GM23338 (cell line): ENCODE data around the gene IQCM. TPM values are rescaled to one million over a fixed set of nuclear protein-coding genes. Genes with fewer than 3 reads are reported as not detected.

ENCODE experiments used
- ATAC-seq: fragments of 200-7000 bp; cut with Tn5 transposase; 3 replicates; pipeline ENCODE4 v1.9.1; 2020
- DNase-seq: peaks from one replicate; pipeline ENCODE4 v3.0.0-alpha.2; 2015; ENCODE audit warnings: low spot score
- H2AFZ ChIP-seq: fragments of 200-600 bp; sonication (generic); 2 replicates; pipeline ENCODE4 v1.8.0; 2016; ENCODE audit warnings: antibody characterized with exemption, mild to moderate bottlenecking, moderate library complexity
- H3F3A ChIP-seq: fragments of 200-600 bp; sonication (generic); replicated peaks from 2 replicates; pipeline ENCODE4 v1.8.0; 2017; ENCODE audit warnings: antibody characterized with exemption, mixed run types, low read depth
- H3K27ac ChIP-seq: fragments of 200-600 bp; sonication (generic); 2 replicates; pipeline ENCODE4 v1.6.1; 2016; ENCODE audit warnings: low read depth
- H3K27me3 ChIP-seq: fragments of 200-600 bp; sonication (generic); 2 replicates; pipeline ENCODE4 v1.8.0; 2016; ENCODE audit warnings: mild to moderate bottlenecking, mixed run types, moderate library complexity; ENCODE audit not compliant: insufficient read depth
- H3K36me3 ChIP-seq: fragments of 200-600 bp; sonication (generic); 2 replicates; pipeline ENCODE4 v1.8.0; 2016; ENCODE audit warnings: mild to moderate bottlenecking; ENCODE audit not compliant: insufficient read depth
- H3K4me1 ChIP-seq: fragments of 200-600 bp; sonication (generic); 2 replicates; pipeline ENCODE4 v1.8.0; 2016; ENCODE audit warnings: mild to moderate bottlenecking, moderate library complexity; ENCODE audit not compliant: insufficient read depth
- H3K4me2 ChIP-seq: fragments of 200-600 bp; sonication (generic); 2 replicates; pipeline ENCODE4 v1.7.1; 2017; ENCODE audit warnings: mixed run types
- H3K4me3 ChIP-seq: fragments of 200-600 bp; sonication (generic); 2 replicates; pipeline ENCODE4 v1.6.1; 2016; ENCODE audit warnings: mixed run types
- H3K79me2 ChIP-seq: fragments of 200-600 bp; sonication (generic); replicated peaks from 2 replicates; pipeline ENCODE4 v1.8.0; 2017; ENCODE audit warnings: mild to moderate bottlenecking; ENCODE audit not compliant: insufficient read depth
- H3K9me2 ChIP-seq: fragments of 200-600 bp; sonication (generic); 2 replicates; pipeline ENCODE4 v1.8.0; 2017; ENCODE audit not compliant: insufficient read depth
- H4K20me1 ChIP-seq: fragments of 200-600 bp; sonication (generic); replicated peaks from 2 replicates; pipeline ENCODE4 v1.8.0; 2017; ENCODE audit warnings: mild to moderate bottlenecking; ENCODE audit not compliant: insufficient read depth
- H3K27ac Mint-ChIP-seq: 2 replicates; pipeline ENCODE4 v1.8.0; 2020; ENCODE audit warnings: inconsistent platforms, mild to moderate bottlenecking, moderate library complexity, mixed read lengths
- H3K27me3 Mint-ChIP-seq: 3 replicates; pipeline ENCODE4 v1.8.0; 2022; ENCODE audit warnings: low read depth, mild to moderate bottlenecking, moderate library complexity, mixed read lengths, inconsistent platforms; ENCODE audit not compliant: insufficient read depth, poor library complexity
- H3K36me3 Mint-ChIP-seq: 3 replicates; pipeline ENCODE4 v1.8.0; 2021; ENCODE audit warnings: low read depth, mild to moderate bottlenecking, inconsistent platforms, moderate library complexity, mixed read lengths
- H3K4me1 Mint-ChIP-seq: 3 replicates; pipeline ENCODE4 v1.8.0; 2020; ENCODE audit warnings: mild to moderate bottlenecking, inconsistent platforms, mixed read lengths
- H3K4me3 Mint-ChIP-seq: 3 replicates; pipeline ENCODE4 v1.8.0; 2021; ENCODE audit warnings: moderate library complexity, mild to moderate bottlenecking, inconsistent platforms, mixed read lengths
- H3K9me3 Mint-ChIP-seq: 3 replicates; pipeline ENCODE4 v1.8.0; 2020; ENCODE audit warnings: moderate library complexity, mild to moderate bottlenecking, inconsistent platforms, mixed read lengths
- CREB1 ChIP-seq: fragments of 250-450 bp; sonication (Bioruptor Pico); IDR thresholded peaks from 2 replicates; pipeline ENCODE4 v1.5.0; 2020; ENCODE audit warnings: low read depth, mild to moderate bottlenecking, moderate library complexity
- EZH2 ChIP-seq: fragments of 200-600 bp; sonication (generic); IDR thresholded peaks from one replicate; pipeline ENCODE4 v1.8.0; 2017; ENCODE audit warnings: antibody characterized with exemption, mild to moderate bottlenecking, low read depth; ENCODE audit not compliant: unreplicated experiment
- EZH2phosphoT487 ChIP-seq: fragments of 200-600 bp; sonication (generic); IDR thresholded peaks from one replicate; pipeline ENCODE4 v1.8.1; 2018; ENCODE audit warnings: antibody characterized with exemption; ENCODE audit not compliant: unreplicated experiment
- JUNB ChIP-seq: IDR thresholded peaks from one replicate; pipeline ENCODE4 v1.6.1; 2016; ENCODE audit warnings: antibody characterized with exemption; ENCODE audit not compliant: unreplicated experiment
- NANOG ChIP-seq: IDR thresholded peaks from 2 replicates; pipeline ENCODE4 v1.6.1; 2016; ENCODE audit warnings: antibody characterized with exemption, borderline replicate concordance
- POLR2AphosphoS5 ChIP-seq: IDR thresholded peaks from 2 replicates; pipeline ENCODE4 v1.6.1; 2016; ENCODE audit warnings: antibody characterized with exemption, low read depth
- STAT1 ChIP-seq: IDR thresholded peaks from one replicate; pipeline ENCODE4 v1.6.1; 2016; ENCODE audit warnings: antibody characterized with exemption; ENCODE audit not compliant: unreplicated experiment
- ZNF114 ChIP-seq: fragments of 250-450 bp; sonication (Bioruptor Pico); IDR thresholded peaks from 2 replicates; pipeline ENCODE4 v1.5.0; 2020; ENCODE audit warnings: mild to moderate bottlenecking, moderate library complexity
- ZNF331 ChIP-seq: fragments of 250-450 bp; sonication (Bioruptor Pico); IDR thresholded peaks from 2 replicates; pipeline ENCODE4 v1.5.0; 2020; ENCODE audit warnings: low read depth, mild to moderate bottlenecking, moderate library complexity
- ZNF462 ChIP-seq: fragments of 250-450 bp; sonication (Bioruptor Pico); IDR thresholded peaks from 2 replicates; pipeline ENCODE4 v1.5.0; 2020; ENCODE audit warnings: mild to moderate bottlenecking, moderate library complexity
- polyA plus RNA-seq: library from polyadenylated mRNA; unstranded; fragments of >200 nt; fragmentation: Nextera tagmentation; extraction: Ambion mirVana; gene quantifications from 2 replicates; pipeline ENCODE4 v1.2.1, GENCODE V29; 2016
- total RNA-seq: library from RNA; depleted of rRNA; stranded (reverse); fragments of >200 nt; shearing (Covaris generic); gene quantifications from 2 replicates; pipeline ENCODE4 v1.2.3, GENCODE V29; 2014
- TF ChIP-seq, protein P1 (sequence below): IDR thresholded peaks from 2 replicates; pipeline ENCODE4 v1.6.1; 2016; ENCODE audit warnings: antibody characterized with exemption
- TF ChIP-seq, protein P2 (sequence below), 2 experiments: fragments of 200-600 bp in 1 of 2; sonication (generic) in 1 of 2; conservative IDR thresholded peaks; 2 replicates each; pipeline versions ENCODE4 v1.5.1 to v1.6.1; 2016 to 2017; ENCODE audit warnings: antibody characterized with exemption in 2 of 2, low read depth in 2 of 2, mild to moderate bottlenecking in 2 of 2, moderate library complexity in 1 of 2

IQCM gene
- total and polyA plus RNA-seq, 2 experiments from 2014 or later: not detected

- TF ChIP-seq, protein P1, sequence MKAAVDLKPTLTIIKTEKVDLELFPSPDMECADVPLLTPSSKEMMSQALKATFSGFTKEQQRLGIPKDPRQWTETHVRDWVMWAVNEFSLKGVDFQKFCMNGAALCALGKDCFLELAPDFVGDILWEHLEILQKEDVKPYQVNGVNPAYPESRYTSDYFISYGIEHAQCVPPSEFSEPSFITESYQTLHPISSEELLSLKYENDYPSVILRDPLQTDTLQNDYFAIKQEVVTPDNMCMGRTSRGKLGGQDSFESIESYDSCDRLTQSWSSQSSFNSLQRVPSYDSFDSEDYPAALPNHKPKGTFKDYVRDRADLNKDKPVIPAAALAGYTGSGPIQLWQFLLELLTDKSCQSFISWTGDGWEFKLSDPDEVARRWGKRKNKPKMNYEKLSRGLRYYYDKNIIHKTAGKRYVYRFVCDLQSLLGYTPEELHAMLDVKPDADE: no peak
- TF ChIP-seq CREB1 (CRISPR knock-in tag) (no peak), NANOG (no peak), STAT1 (no peak), POLR2AphosphoS5 (no peak), JUNB (no peak)
Measured at GRCh38 chr4:149706942-149707341, 108.7 kb downstream of the IQCM start (continued).

DNA sequence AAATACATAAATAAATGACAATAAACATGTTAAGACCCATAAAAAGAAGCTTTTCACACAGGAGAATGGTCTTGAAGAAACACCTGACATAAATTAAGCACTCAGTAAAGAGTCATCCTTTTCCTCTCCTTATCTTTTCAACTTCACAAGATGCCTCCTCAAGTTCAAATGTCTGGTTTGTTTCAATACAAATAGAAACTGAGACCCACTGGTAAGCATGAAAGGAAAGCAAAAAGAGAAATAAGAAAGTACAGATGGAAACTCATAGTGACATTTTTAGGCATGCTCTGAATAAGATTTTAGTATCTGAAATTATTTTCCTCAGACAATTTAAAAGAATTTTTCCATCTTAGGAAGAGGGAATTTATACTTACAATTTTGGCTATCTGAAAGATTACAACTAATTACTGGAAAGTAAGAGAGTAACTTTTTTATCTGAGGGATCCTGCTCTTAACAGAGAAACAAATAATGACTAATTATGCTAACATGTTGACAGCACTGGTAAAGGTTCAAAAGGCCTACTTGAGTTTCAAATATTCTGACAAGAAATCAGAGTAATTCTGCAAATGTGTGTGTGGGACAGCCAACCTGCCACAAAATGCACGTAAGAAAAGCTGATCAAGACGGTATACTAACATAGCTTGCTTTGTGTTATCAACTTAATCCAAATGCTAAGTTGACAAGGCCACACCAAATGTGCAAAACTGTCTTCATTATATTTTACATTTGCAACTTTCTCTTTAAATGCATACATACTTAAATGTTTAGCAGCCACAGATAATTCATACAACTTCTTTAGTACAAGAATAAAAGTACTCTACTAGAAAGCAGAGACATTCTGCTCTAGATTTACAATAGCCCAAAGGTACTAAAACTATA lies 113.0 kb downstream of the IQCM start:
- no peaks in the 10 kb centered on the region for H3K36me3 Mint-ChIP-seq
- peaks cover 4% of the 10 kb centered on the region for H3K27me3 Mint-ChIP-seq
- Histone ChIP-seq H3K27me3 (no peaks in the 10 kb centered on the region; the same call in 1 of the 2 replicates), H2AFZ (no peak overlapping the region), H3K36me3 (no peaks in the 10 kb centered on the region), H3K4me1 (peaks cover 7% of the 10 kb centered on the region), H3K27ac (no peak overlapping the region), H4K20me1 (no peaks in the 10 kb centered on the region), H3K79me2 (no peaks in the 10 kb centered on the region), H3F3A (no peaks in the 10 kb centered on the region), H3K4me2 (no peak overlapping the region), H3K9me2 (no peaks in the 10 kb centered on the region; the same call in 1 of the 2 replicates), H3K4me3 (no peak overlapping the region)
- no peak overlapping the region for H3K27ac Mint-ChIP-seq
- no peak for ATAC-seq
- H3K4me3 Mint-ChIP-seq: no peak overlapping the region
- no peaks in the 10 kb centered on the region for H3K9me3 Mint-ChIP-seq
- no peak for DNase-seq
- H3K4me1 Mint-ChIP-seq: peaks cover 16% of the 10 kb centered on the region
- TF ChIP-seq CREB1 (CRISPR knock-in tag) (no peak), ZNF462 (CRISPR knock-in tag) (no peak), ZNF114 (no peak), ZNF331 (CRISPR knock-in tag) (no peak), POLR2AphosphoS5 (no peak), EZH2phosphoT487 (no peak), STAT1 (no peak), JUNB (no peak), EZH2 (no peak)
- TF ChIP-seq, protein P2, sequence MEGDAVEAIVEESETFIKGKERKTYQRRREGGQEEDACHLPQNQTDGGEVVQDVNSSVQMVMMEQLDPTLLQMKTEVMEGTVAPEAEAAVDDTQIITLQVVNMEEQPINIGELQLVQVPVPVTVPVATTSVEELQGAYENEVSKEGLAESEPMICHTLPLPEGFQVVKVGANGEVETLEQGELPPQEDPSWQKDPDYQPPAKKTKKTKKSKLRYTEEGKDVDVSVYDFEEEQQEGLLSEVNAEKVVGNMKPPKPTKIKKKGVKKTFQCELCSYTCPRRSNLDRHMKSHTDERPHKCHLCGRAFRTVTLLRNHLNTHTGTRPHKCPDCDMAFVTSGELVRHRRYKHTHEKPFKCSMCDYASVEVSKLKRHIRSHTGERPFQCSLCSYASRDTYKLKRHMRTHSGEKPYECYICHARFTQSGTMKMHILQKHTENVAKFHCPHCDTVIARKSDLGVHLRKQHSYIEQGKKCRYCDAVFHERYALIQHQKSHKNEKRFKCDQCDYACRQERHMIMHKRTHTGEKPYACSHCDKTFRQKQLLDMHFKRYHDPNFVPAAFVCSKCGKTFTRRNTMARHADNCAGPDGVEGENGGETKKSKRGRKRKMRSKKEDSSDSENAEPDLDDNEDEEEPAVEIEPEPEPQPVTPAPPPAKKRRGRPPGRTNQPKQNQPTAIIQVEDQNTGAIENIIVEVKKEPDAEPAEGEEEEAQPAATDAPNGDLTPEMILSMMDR (conservative IDR thresholded peaks at IDR 0.05; ENCODE audit: low read depth in 2 of 2): no peak
- TF ChIP-seq, protein P1: no peak
